HepG2 (cell line): ENCODE data around the gene PCLO.

ENCODE experiments used
- POLR2A ChIP-seq, 2 experiments: IDR thresholded peaks; 2 replicates each; pipeline ENCODE4 v1.6.1; 2011; ENCODE audit warnings: low read depth in 2 of 2, low read length in 2 of 2, mild to moderate bottlenecking in 1 of 2, moderate library complexity in 1 of 2; ENCODE audit not compliant: insufficient read depth in 1 of 2
- ZNF615 ChIP-seq: sonication (generic); formaldehyde crosslinking; IDR thresholded peaks from 2 replicates; pipeline ENCODE4 v1.5.0; 2020; ENCODE audit warnings: mild to moderate bottlenecking, missing genetic modification reagents, borderline replicate concordance

GRCh38 chr7:83155407-83155806, 7.3 kb downstream of the PCLO start:
- TF ChIP-seq ZNF615 (CRISPR knock-in tag) (no peak), POLR2A (IDR thresholded peaks at IDR 0.05; ENCODE audit: insufficient read depth in 1 of 2, low read depth in 2 of 2, low read length in 2 of 2) (no peak)
